HEK293 (cell line): ENCODE data around the gene CDRT4.

ENCODE experiments used
- CTCF ChIA-PET: fragments of 350-600 bp; formaldehyde crosslinking; extraction: SDS; loops from one replicate; lab custom pipeline; 2021; ENCODE audit warnings: antibody characterized with exemption; lab: Yijun Ruan, JAX
- POLR2A ChIA-PET: fragments of 300-600 bp; formaldehyde crosslinking; extraction: SDS; loops from one replicate; lab custom pipeline; 2020; ENCODE audit warnings: antibody characterized with exemption, inconsistent platforms; lab: Yijun Ruan, JAX
- H3K27ac ChIP-seq: fragments of 200-500 bp; sonication (Bioruptor generic); 2 replicates; pipeline ENCODE4 v1.5.1; 2014; ENCODE audit warnings: low read depth, low read length, control low read depth, inconsistent platforms; ENCODE audit errors: extremely low read depth
- H3K36me3 ChIP-seq, 2 experiments: fragments of 200-500 bp in 1 of 2; sonication (Bioruptor generic) in 1 of 2; 1 replicate in 1 of 2; 2 replicates in 1 of 2; pipeline ENCODE4 v1.5.1; 2014 to 2017; ENCODE audit warnings: inconsistent platforms in 2 of 2, low read length in 2 of 2; ENCODE audit not compliant: control insufficient read depth in 2 of 2, insufficient read depth in 1 of 2
- H3K4me1 ChIP-seq: fragments of 200-500 bp; sonication (Bioruptor generic); 2 replicates; pipeline ENCODE4 v1.5.1; 2014; ENCODE audit warnings: mild to moderate bottlenecking, low read length, inconsistent platforms; ENCODE audit not compliant: control insufficient read depth, insufficient read depth
- H3K4me3 ChIP-seq: 2 replicates; pipeline ENCODE4 v1.5.1; 2011; ENCODE audit warnings: low read depth, mild to moderate bottlenecking, control low read depth, low read length, moderate library complexity
- H3K9me3 ChIP-seq: fragments of 200-500 bp; sonication (Bioruptor generic); 2 replicates; pipeline ENCODE4 v1.5.1; 2014; ENCODE audit warnings: low read depth, low read length, inconsistent platforms; ENCODE audit not compliant: control insufficient read depth, insufficient read depth
- CTCF ChIP-seq: fragments of 450-650 bp; formaldehyde crosslinking; IDR thresholded peaks from 2 replicates; pipeline ENCODE4 v1.5.1; 2016; ENCODE audit warnings: missing biosample characterization, missing genetic modification characterization
- GLIS2 ChIP-seq: fragments of 450-650 bp; formaldehyde crosslinking; IDR thresholded peaks from 2 replicates; pipeline ENCODE4 v1.5.1; 2016; ENCODE audit warnings: missing biosample characterization, missing genetic modification characterization
- HOXC10 ChIP-seq: sonication (generic); formaldehyde crosslinking; IDR thresholded peaks from 2 replicates; pipeline ENCODE4 v1.8.1; 2023; ENCODE audit warnings: mild to moderate bottlenecking, missing genetic modification reagents
- PRDM10 ChIP-seq: fragments of 450-650 bp; formaldehyde crosslinking; IDR thresholded peaks from 2 replicates; pipeline ENCODE4 v1.5.1; 2016; ENCODE audit warnings: missing biosample characterization, missing genetic modification characterization
- ZBTB44 ChIP-seq: fragments of 450-650 bp; IDR thresholded peaks from 2 replicates; pipeline ENCODE4 v1.5.1; 2018; ENCODE audit warnings: missing biosample characterization, mild to moderate bottlenecking, missing genetic modification characterization
- ZNF362 ChIP-seq: fragments of 450-650 bp; formaldehyde crosslinking; IDR thresholded peaks from 2 replicates; pipeline ENCODE4 v1.5.1; 2016; ENCODE audit warnings: missing biosample characterization, missing genetic modification characterization
- ZNF37A ChIP-seq: fragments of 450-650 bp; IDR thresholded peaks from 2 replicates; pipeline ENCODE4 v1.5.1; 2018; ENCODE audit warnings: missing biosample characterization, missing genetic modification characterization
- ZNF518A ChIP-seq: fragments of 450-650 bp; formaldehyde crosslinking; conservative IDR thresholded peaks from 2 replicates; pipeline ENCODE4 v1.5.1; 2016; ENCODE audit warnings: low read depth, missing biosample characterization, missing genetic modification characterization
- ZNF664 ChIP-seq: fragments of 450-650 bp; formaldehyde crosslinking; IDR thresholded peaks from 2 replicates; pipeline ENCODE4 v1.5.1; 2016; ENCODE audit warnings: missing biosample characterization, missing genetic modification characterization
- TF ChIP-seq, protein P1 (sequence below): fragments of 450-650 bp; formaldehyde crosslinking; IDR thresholded peaks from 2 replicates; pipeline ENCODE4 v1.5.1; 2016; ENCODE audit warnings: missing biosample characterization, missing genetic modification characterization

CDRT4 gene

GRCh38 chr17:15493693-15494035 is 26.2 kb upstream of the CDRT4 start:
- Histone ChIP-seq H3K27ac (no peak overlapping the region), H3K4me3 (no peak overlapping the region), H3K4me1 (no peaks in the 10 kb centered on the region), H3K36me3 (peaks cover 0 to 24% of the 10 kb centered on the region in 2 experiments; a peak in 1 of 3 replicates), H3K9me3 (no peaks in the 10 kb centered on the region)
- TF ChIP-seq CTCF (no peak), ZNF664 (tag by site-specific recombination) (no peak), ZNF362 (no peak), ZNF37A (tag by site-specific recombination) (no peak), HOXC10 (CRISPR knock-in tag) (no peak), GLIS2 (tag by site-specific recombination) (no peak), ZBTB44 (tag by site-specific recombination) (no peak), PRDM10 (tag by site-specific recombination) (no peak), ZNF518A (tag by site-specific recombination) (no peak)
- TF ChIP-seq, protein P1, sequence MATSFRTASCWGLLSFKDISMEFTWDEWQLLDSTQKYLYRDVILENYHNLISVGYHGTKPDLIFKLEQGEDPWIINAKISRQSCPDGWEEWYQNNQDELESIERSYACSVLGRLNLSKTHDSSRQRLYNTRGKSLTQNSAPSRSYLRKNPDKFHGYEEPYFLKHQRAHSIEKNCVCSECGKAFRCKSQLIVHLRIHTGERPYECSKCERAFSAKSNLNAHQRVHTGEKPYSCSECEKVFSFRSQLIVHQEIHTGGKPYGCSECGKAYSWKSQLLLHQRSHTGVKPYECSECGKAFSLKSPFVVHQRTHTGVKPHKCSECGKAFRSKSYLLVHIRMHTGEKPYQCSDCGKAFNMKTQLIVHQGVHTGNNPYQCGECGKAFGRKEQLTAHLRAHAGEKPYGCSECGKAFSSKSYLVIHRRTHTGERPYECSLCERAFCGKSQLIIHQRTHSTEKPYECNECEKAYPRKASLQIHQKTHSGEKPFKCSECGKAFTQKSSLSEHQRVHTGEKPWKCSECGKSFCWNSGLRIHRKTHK: no peak
- ChIA-PET POLR2A (no interaction called here), CTCF (interaction anchor here (5.1 kb wide), 1 partner anchor 9 kb away, joined by 31 read pairs; no protein-coding TSS in a partner anchor)
